DOHH2 (cell line): Measurements from ENCODE around the gene TSKU.

Experiments used
- CTCF ChIP-seq: fragments of 200-600 bp; sonication (generic); IDR thresholded peaks from one replicate; pipeline ENCODE4 v1.5.1; 2014; ENCODE audit warnings: antibody characterized with exemption, mild to moderate bottlenecking, low read depth, low read length; ENCODE audit not compliant: poor library complexity, severe bottlenecking
- EZH2phosphoT487 ChIP-seq: fragments of 200-600 bp; sonication (generic); IDR thresholded peaks from 2 replicates; pipeline ENCODE4 v1.6.1; 2017; ENCODE audit warnings: borderline replicate concordance, mild to moderate bottlenecking, antibody characterized with exemption, low read length, moderate library complexity, mixed read lengths

GRCh38 chr11:76759517-76759916 lies 23.6 kb upstream of the TSKU start:
- TF ChIP-seq CTCF (no peak), EZH2phosphoT487 (no peak)
